HL-60 (cell line): ENCODE results near the gene TNXB.

ENCODE experiments used
- DNase-seq, 2 experiments: peaks; one replicate each; pipeline ENCODE4 v3.0.0-alpha.2; 2010 to 2020; ENCODE audit warnings: low read depth in 1 of 2, low spot score in 1 of 2
- H3K27ac ChIP-seq: fragments of 250-450 bp; sonication (Bioruptor Pico); replicated peaks from 2 replicates; pipeline ENCODE4 v1.5.1; 2020; ENCODE audit warnings: mild to moderate bottlenecking, moderate library complexity
- H3K27me3 ChIP-seq: fragments of 250-450 bp; sonication (Bioruptor Pico); 2 replicates; pipeline ENCODE4 v1.5.1; 2021; ENCODE audit warnings: mild to moderate bottlenecking, moderate library complexity; ENCODE audit not compliant: insufficient read depth, poor library complexity, severe bottlenecking
- H3K4me3 ChIP-seq: replicated peaks from 2 replicates; pipeline ENCODE4 v1.5.1; 2011; ENCODE audit warnings: mild to moderate bottlenecking, control low read depth, low read length; ENCODE audit not compliant: insufficient read depth
- CTCF ChIP-seq: IDR thresholded peaks from one replicate; pipeline ENCODE4 v1.5.1; 2011; ENCODE audit warnings: low read length, control low read depth, inconsistent platforms; ENCODE audit not compliant: insufficient read depth
- GABPA ChIP-seq: IDR thresholded peaks from 2 replicates; pipeline ENCODE4 v1.6.1; 2012; ENCODE audit warnings: low read depth
- POLR2AphosphoS5 ChIP-seq: IDR thresholded peaks from 2 replicates; pipeline ENCODE4 v1.6.1; 2012; ENCODE audit warnings: low read depth
- REST ChIP-seq: IDR thresholded peaks from 2 replicates; pipeline ENCODE4 v1.6.1; 2012; ENCODE audit warnings: low read depth; ENCODE audit not compliant: insufficient replicate concordance
- SPI1 ChIP-seq: IDR thresholded peaks from 2 replicates; pipeline ENCODE4 v1.6.1; 2012; ENCODE audit warnings: low read depth, mild to moderate bottlenecking, borderline replicate concordance

The TNXB gene

GRCh38 chr6:32113386-32114352 is 4.5 kb upstream of the TNXB start:
- no peak for TF ChIP-seq REST
- TF ChIP-seq SPI1 = no peak
- TF ChIP-seq POLR2AphosphoS5 = no peak
- TF ChIP-seq CTCF = no peak
- TF ChIP-seq GABPA = no peak
- Histone ChIP-seq H3K27me3 (peaks cover 9% of the 10 kb centered on the region), H3K4me3 (no peak overlapping the region), H3K27ac (no peak overlapping the region)
- DNase-seq = no peak

- DNase-seq = no peak
- H3K27me3 ChIP-seq = peaks cover 11% of the 10 kb centered on the region
- no peak overlapping the region for H3K4me3 ChIP-seq
- TF ChIP-seq SPI1 (no peak), GABPA (no peak), POLR2AphosphoS5 (no peak), CTCF (no peak), REST (no peak)
- H3K27ac ChIP-seq = no peak overlapping the region
Observed at GRCh38 chr6:32112431-32112980, 3.4 kb upstream of the TNXB start.

- DNase-seq = no peak
- H3K4me3 ChIP-seq = no peak overlapping the region
- H3K27me3 ChIP-seq = peaks cover 11% of the 10 kb centered on the region
- TF ChIP-seq REST (no peak), CTCF (no peak), SPI1 (no peak), GABPA (no peak), POLR2AphosphoS5 (no peak)
- H3K27ac ChIP-seq = no peak overlapping the region
Observed at GRCh38 chr6:32111424-32112066, 2.4 kb upstream of the TNXB start.
